Endothelial cell of umbilical vein (primary cell): ENCODE data around the gene MMRN2. TPM values are rescaled to one million over a fixed set of nuclear protein-coding genes. Genes with fewer than 3 reads are reported as not detected.

Source experiments
- BruUV-seq: library from RNA; stranded (reverse); fragments of 400-500 nt; replicated peaks from 2 replicates; lab custom pipeline; 2021; lab: Mats Ljungman, UMichigan
- CTCF ChIA-PET: fragments of 300-600, 350-600 bp; sonication (Branson Sonifier 250); formaldehyde crosslinking; loops from one replicate; lab custom pipeline; 2021; ENCODE audit warnings: antibody characterized with exemption, inconsistent platforms; lab: Charles Lee
- POLR2A ChIA-PET: fragments of 300-600, 350-600 bp; sonication (Branson Sonifier 250); formaldehyde crosslinking; loops from one replicate; lab custom pipeline; 2021; ENCODE audit warnings: antibody characterized with exemption, inconsistent platforms; lab: Charles Lee
- DNase-seq: peaks from one replicate; pipeline ENCODE4 v3.0.0-alpha.2; 2011; ENCODE audit warnings: low read depth, low spot score
- FAIRE-seq: peaks from 2 replicates; lab custom pipeline; 2011; peaks lifted over from hg19 to GRCh38; lab: Jason Lieb, UNC
- H2AFZ ChIP-seq: 2 replicates; pipeline ENCODE4 v1.6.0; 2012; ENCODE audit warnings: low read depth, low read length, control low read depth, inconsistent platforms
- H3K27ac ChIP-seq: 2 replicates; pipeline ENCODE4 v1.5.1; 2011; ENCODE audit warnings: low read depth, mild to moderate bottlenecking, control low read depth, low read length, moderate library complexity; ENCODE audit not compliant: insufficient read depth
- H3K27me3 ChIP-seq, 2 experiments: 2 replicates each; pipeline versions ENCODE4 v1.6.0 to v1.6.1; 2011; ENCODE audit warnings: low read length in 2 of 2, mixed read lengths in 1 of 2; ENCODE audit not compliant: control insufficient read depth in 2 of 2, insufficient read depth in 2 of 2
- H3K36me3 ChIP-seq, 2 experiments: 2 replicates in 1 of 2; 3 replicates in 1 of 2; pipeline ENCODE4 v1.5.1; 2011; ENCODE audit warnings: low read length in 2 of 2, mild to moderate bottlenecking in 1 of 2, moderate library complexity in 1 of 2; ENCODE audit not compliant: control insufficient read depth in 2 of 2, insufficient read depth in 2 of 2; ENCODE audit errors: extremely low read depth in 1 of 2
- H3K4me1 ChIP-seq: 3 replicates; pipeline ENCODE4 v1.5.1; 2011; ENCODE audit warnings: mild to moderate bottlenecking, low read length; ENCODE audit not compliant: control insufficient read depth, insufficient read depth; ENCODE audit errors: extremely low read depth
- H3K4me2 ChIP-seq: 2 replicates; pipeline ENCODE4 v1.6.1; 2011; ENCODE audit warnings: low read length, control low read depth, mixed read lengths; ENCODE audit not compliant: insufficient read depth
- H3K4me3 ChIP-seq, 3 experiments: fragments of 200-600 bp in 1 of 3; sonication (generic), shearing (Covaris generic) in 1 of 3; replicated peaks in 1 of 3; 2 replicates each; pipeline ENCODE4 v1.5.1; 2011 to 2016; ENCODE audit warnings: control low read depth in 3 of 3, low read length in 3 of 3, mild to moderate bottlenecking in 2 of 3, inconsistent platforms in 1 of 3, low read depth in 1 of 3, moderate library complexity in 1 of 3; ENCODE audit not compliant: insufficient read depth in 1 of 3
- H3K79me2 ChIP-seq: 2 replicates; pipeline ENCODE4 v1.6.0; 2012; ENCODE audit warnings: low read length, inconsistent platforms; ENCODE audit not compliant: control insufficient read depth, insufficient read depth
- H3K9ac ChIP-seq: replicated peaks from 2 replicates; pipeline ENCODE3; 2011; ENCODE audit warnings: low read length, control low read depth; ENCODE audit not compliant: insufficient read depth; ENCODE audit errors: extremely low read depth
- H3K9me1 ChIP-seq: replicated peaks from 3 replicates; pipeline ENCODE4 v1.6.0; 2011; ENCODE audit warnings: mild to moderate bottlenecking, low read length; ENCODE audit not compliant: control insufficient read depth, insufficient read depth; ENCODE audit errors: extremely low read depth
- H3K9me3 ChIP-seq: replicated peaks from 2 replicates; pipeline ENCODE4 v1.5.1; 2012; ENCODE audit warnings: low read length, inconsistent platforms; ENCODE audit not compliant: control insufficient read depth, insufficient read depth
- H4K20me1 ChIP-seq: replicated peaks from 2 replicates; pipeline ENCODE3; 2011; ENCODE audit warnings: mild to moderate bottlenecking, low read length; ENCODE audit not compliant: control insufficient read depth, insufficient read depth; ENCODE audit errors: extremely low read depth
- CTCF ChIP-seq, 2 donors: IDR thresholded peaks; 1 replicate in 1 of 2; 2 replicates in 1 of 2; pipeline ENCODE4 v1.5.1; 2011; ENCODE audit warnings: low read length in 2 of 2, mild to moderate bottlenecking in 2 of 2, moderate library complexity in 2 of 2, control low read depth in 1 of 2, inconsistent platforms in 1 of 2, low read depth in 1 of 2; ENCODE audit not compliant: insufficient read depth in 1 of 2; ENCODE audit errors: extremely low read depth in 1 of 2
- EZH2 ChIP-seq: IDR thresholded peaks from 2 replicates; pipeline ENCODE4 v1.6.1; 2012; ENCODE audit warnings: borderline replicate concordance, low read depth, mild to moderate bottlenecking, moderate library complexity, low read length, inconsistent platforms; ENCODE audit not compliant: severe bottlenecking
- FOS ChIP-seq: IDR thresholded peaks from 2 replicates; pipeline ENCODE4 v1.6.1; 2011; ENCODE audit warnings: mild to moderate bottlenecking, low read length, moderate library complexity, borderline replicate concordance; ENCODE audit not compliant: insufficient read depth
- GATA2 ChIP-seq: IDR thresholded peaks from 2 replicates; pipeline ENCODE4 v1.7.0; 2011; ENCODE audit warnings: low read depth, mild to moderate bottlenecking, moderate library complexity, mixed read lengths, low read length; ENCODE audit not compliant: insufficient read length, insufficient read depth
- MAX ChIP-seq: IDR thresholded peaks from 2 replicates; pipeline ENCODE4 v1.6.1; 2011; ENCODE audit not compliant: insufficient read depth, insufficient read length
- MYC ChIP-seq: IDR thresholded peaks from one replicate; pipeline ENCODE4 v1.6.1; 2011; ENCODE audit warnings: mild to moderate bottlenecking, low read depth, low read length
- POLR2A ChIP-seq: IDR thresholded peaks from 2 replicates; pipeline ENCODE4 v1.6.1; 2012; ENCODE audit warnings: low read depth, mild to moderate bottlenecking, control low read depth, low read length
- POLR2AphosphoS5 ChIP-seq: IDR thresholded peaks from 2 replicates; pipeline ENCODE4 v1.6.1; 2012; ENCODE audit warnings: low read depth, mild to moderate bottlenecking, control low read depth, low read length, moderate library complexity; ENCODE audit not compliant: insufficient read depth
- dilution Hi-C: fragments of 300-500 bp; cut with MboI; formaldehyde crosslinking; loops from one replicate; pipeline ENCODE4 v1.15.0; 2019; ENCODE audit warnings: low sequenced_read_pairs; ENCODE audit not compliant: extremely low pct_ligation_motif_present
- intact Hi-C: fragments of 100-400 bp; cut with micrococcal nuclease; formaldehyde crosslinking; loops from one replicate; pipeline ENCODE4 v1.10.0; 2022
- polyA plus RNA-seq, 4 experiments: library from polyadenylated mRNA; depleted of rRNA in 3 of 4; stranded (reverse) in 3 of 4; unstranded in 1 of 4; fragments of >200 nt; gene quantifications; 2 replicates each; pipeline versions ENCODE4 v1.2.1 to v1.2.3, GENCODE V29; 2011 to 2012; ENCODE audit warnings: missing spikeins in 1 of 4
- total RNA-seq: library from RNA; stranded (reverse); gene quantifications from 2 replicates; pipeline ENCODE4 v1.2.3, GENCODE V29; 2021

Gene MMRN2
- total and polyA plus RNA-seq, 2 donors (not counting 3 experiments of a cell fraction or from before 2014, with no cell fraction given) = 154 to 169 TPM

DNA sequence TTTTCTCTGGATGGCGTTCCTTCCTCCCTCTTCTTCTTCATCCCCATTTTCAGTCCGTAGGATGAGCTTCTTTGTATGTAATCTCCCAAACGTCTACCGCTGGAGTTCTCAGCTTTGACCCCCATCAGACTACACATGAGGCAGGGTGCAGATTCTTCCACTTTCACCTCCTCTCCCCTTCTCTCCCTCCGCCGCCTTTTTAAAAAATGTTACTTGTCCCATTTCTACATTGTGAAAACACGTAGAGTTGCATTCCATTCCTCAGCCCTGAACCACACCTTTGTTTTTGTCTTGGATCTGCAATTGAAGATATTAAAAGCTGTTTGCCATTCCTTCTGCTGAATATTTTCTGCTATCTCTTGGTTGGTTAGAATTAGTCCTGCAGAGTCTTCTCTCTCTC, 17.1 kb upstream of the MMRN2 start:
- no peak overlapping the region for H3K9ac ChIP-seq
- H3K4me1 ChIP-seq = peaks cover 19% of the 10 kb centered on the region
- no peak overlapping the region for H3K4me3 ChIP-seq
- FAIRE-seq = no peak
- no peaks in the 10 kb centered on the region for H3K36me3 ChIP-seq
- TF ChIP-seq EZH2 = no peak
- no peak for TF ChIP-seq CTCF (IDR thresholded peaks at IDR 0.05; ENCODE audit: extremely low read depth in 1 of 2, insufficient read depth in 1 of 2, low read depth in 1 of 2, low read length in 2 of 2)
- no peak for TF ChIP-seq GATA2
- no peak for TF ChIP-seq POLR2AphosphoS5
- no peak for TF ChIP-seq FOS
- no peak for TF ChIP-seq MAX
- no peak for TF ChIP-seq MYC
- no peak for TF ChIP-seq POLR2A
- H3K9me3 ChIP-seq = no peaks in the 10 kb centered on the region
- ChIA-PET CTCF (interaction anchor here (0.9 kb wide), 1 partner anchor 15 kb away, joined by 4 read pairs; no protein-coding TSS in a partner anchor), POLR2A (no interaction called here)
- H3K27ac ChIP-seq = no peak overlapping the region
- intact Hi-C loops (loop anchor here (5.0 kb wide), 1 partner anchor 688 kb away; no protein-coding TSS in a partner anchor), dilution Hi-C loops (no loop called here)
- DNase-seq = no peak
- H3K79me2 ChIP-seq = no peaks in the 10 kb centered on the region
- no TSS peak for BruUV-seq
- no peaks in the 10 kb centered on the region for H4K20me1 ChIP-seq
- H2AFZ ChIP-seq = no peak overlapping the region
- no peak overlapping the region for H3K4me2 ChIP-seq
- H3K9me1 ChIP-seq = no peaks in the 10 kb centered on the region
- no peaks in the 10 kb centered on the region for H3K27me3 ChIP-seq
